Mucosa of rectum (tissue), 2 donors: ENCODE data around the gene MYL1.

Source experiments
- H3K27ac ChIP-seq, 2 donors: one replicate each; pipeline ENCODE4 v1.7.0; 2013; ENCODE audit warnings: inconsistent platforms in 2 of 2, low read depth in 2 of 2, low read length in 2 of 2
- H3K27me3 ChIP-seq, 2 donors: one replicate each; pipeline ENCODE4 v1.7.0; 2013; ENCODE audit warnings: low read length in 2 of 2; ENCODE audit not compliant: control insufficient read depth in 2 of 2, insufficient read depth in 2 of 2
- H3K36me3 ChIP-seq, 2 donors: one replicate each; pipeline ENCODE4 v1.7.0; 2013; ENCODE audit warnings: low read length in 2 of 2; ENCODE audit not compliant: control insufficient read depth in 2 of 2, insufficient read depth in 2 of 2
- H3K4me1 ChIP-seq, 2 donors: one replicate each; pipeline ENCODE4 v1.7.0; 2013; ENCODE audit warnings: low read length in 2 of 2, mild to moderate bottlenecking in 1 of 2; ENCODE audit not compliant: control insufficient read depth in 2 of 2, insufficient read depth in 2 of 2
- H3K4me3 ChIP-seq, 2 donors: one replicate each; pipeline ENCODE4 v1.7.0; 2013; ENCODE audit warnings: low read length in 2 of 2
- H3K9ac ChIP-seq, 2 donors: one replicate each; pipeline ENCODE4 v1.7.0; 2013; ENCODE audit warnings: low read length in 2 of 2, low read depth in 1 of 2, mild to moderate bottlenecking in 1 of 2
- H3K9me3 ChIP-seq, 2 donors: one replicate each; pipeline ENCODE4 v1.7.0; 2013; ENCODE audit warnings: low read length in 2 of 2; ENCODE audit not compliant: control insufficient read depth in 2 of 2
- donor health status: healthy.
- donor health status: Normal muscosa, but diverticular disease.

Gene MYL1

DNA sequence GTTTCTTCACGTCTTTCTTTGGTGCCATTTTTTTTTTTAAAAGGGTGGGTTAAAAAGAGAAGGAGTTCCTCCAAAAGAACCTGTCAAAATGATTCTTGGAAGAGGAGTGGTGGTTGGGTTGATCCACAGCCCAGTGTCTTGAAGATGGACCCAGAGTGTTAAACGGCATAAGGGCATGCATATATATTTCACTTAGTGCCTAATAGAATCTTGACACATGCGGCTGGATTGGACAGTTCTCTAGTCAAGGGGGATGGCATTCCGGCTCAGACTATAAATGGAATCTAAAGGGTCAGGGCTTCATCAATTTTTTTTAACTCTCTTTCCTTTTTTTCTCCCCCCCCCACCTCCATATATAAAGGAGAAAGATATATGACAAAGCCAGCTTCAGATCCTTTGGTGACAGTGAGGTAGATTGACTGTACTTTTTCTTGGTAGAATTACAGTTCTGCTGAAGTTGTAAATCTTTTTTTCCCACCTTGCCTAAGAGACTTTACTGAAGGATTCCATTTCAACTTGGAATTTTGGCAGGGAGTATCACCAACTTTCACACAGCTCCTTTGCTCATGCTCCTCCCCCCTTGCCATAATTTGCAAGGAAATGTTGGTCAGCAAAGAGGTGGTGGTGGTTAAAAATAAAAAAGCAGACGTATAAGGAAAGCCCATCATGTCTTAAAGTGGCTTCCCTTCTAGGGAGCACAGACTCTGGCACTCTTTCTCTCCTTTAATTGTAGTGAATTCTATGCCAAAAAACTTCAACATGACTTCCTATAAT is at the start of gene MYL1:
Gene MYL1, minus strand, starts transcription at position 160 of the 774 bp plus-strand sequence. Its CDS starts 132 bp downstream, at position 28.
- Histone ChIP-seq H3K27me3 (no peaks in the 10 kb centered on the region), H3K4me1 (no peaks in the 10 kb centered on the region), H3K4me3 (no peak within 1 kb of the TSS), H3K27ac (no peak within 1 kb of the TSS), H3K9me3 (no peaks in the 10 kb centered on the region), H3K36me3 (no peaks in the 10 kb centered on the region), H3K9ac (no peak within 1 kb of the TSS)

GRCh38 chr2:210363876-210364275 is 48.9 kb upstream of the MYL1 start:
- no peaks in the 10 kb centered on the region for H3K4me1 ChIP-seq
- H3K9me3 ChIP-seq, result no peaks in the 10 kb centered on the region
- H3K27me3 ChIP-seq, result no peaks in the 10 kb centered on the region
- H3K9ac ChIP-seq, result no peak overlapping the region
- H3K27ac ChIP-seq, result no peak overlapping the region
- no peaks in the 10 kb centered on the region for H3K36me3 ChIP-seq
- H3K4me3 ChIP-seq, result no peak overlapping the region

GRCh38 chr2:210363261-210363660 is 48.3 kb upstream of the MYL1 start:
- Histone ChIP-seq H3K4me3 (no peak overlapping the region), H3K27me3 (no peaks in the 10 kb centered on the region), H3K36me3 (no peaks in the 10 kb centered on the region), H3K9me3 (no peaks in the 10 kb centered on the region), H3K27ac (no peak overlapping the region), H3K4me1 (no peaks in the 10 kb centered on the region), H3K9ac (no peak overlapping the region)

DNA sequence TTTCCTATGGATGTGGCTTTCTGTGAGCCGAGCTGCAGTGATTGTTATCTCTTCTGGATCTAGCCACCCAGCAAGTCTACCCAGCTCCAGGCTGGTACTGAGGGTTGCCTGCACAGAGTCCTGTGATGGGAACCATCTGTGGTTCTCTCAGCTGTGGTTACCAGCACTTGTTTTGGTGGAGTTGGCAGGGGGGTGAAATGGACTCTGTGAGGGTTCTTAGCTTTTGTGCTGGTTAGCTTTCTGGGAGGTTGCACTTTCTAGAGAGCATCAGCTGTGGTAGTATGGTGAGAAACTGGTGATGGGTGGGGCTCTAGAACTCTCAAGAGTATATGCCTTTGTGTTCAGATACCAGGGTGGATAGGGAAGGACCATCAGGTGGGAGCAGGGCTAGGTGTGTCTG is 45.4 kb upstream of the MYL1 start:
- H3K4me3 ChIP-seq, result no peak overlapping the region
- no peak overlapping the region for H3K27ac ChIP-seq
- H3K9ac ChIP-seq, result no peak overlapping the region

GRCh38 chr2:210356944-210357343 is 42.0 kb upstream of the MYL1 start:
- no peak overlapping the region for H3K27ac ChIP-seq
- no peaks in the 10 kb centered on the region for H3K36me3 ChIP-seq
- H3K9ac ChIP-seq, result no peak overlapping the region

More for the DNA sequence above, 45.4 kb upstream of the MYL1 start:
- no peaks in the 10 kb centered on the region for H3K36me3 ChIP-seq
- H3K27me3 ChIP-seq, result no peaks in the 10 kb centered on the region
- no peaks in the 10 kb centered on the region for H3K9me3 ChIP-seq
- no peaks in the 10 kb centered on the region for H3K4me1 ChIP-seq

DNA sequence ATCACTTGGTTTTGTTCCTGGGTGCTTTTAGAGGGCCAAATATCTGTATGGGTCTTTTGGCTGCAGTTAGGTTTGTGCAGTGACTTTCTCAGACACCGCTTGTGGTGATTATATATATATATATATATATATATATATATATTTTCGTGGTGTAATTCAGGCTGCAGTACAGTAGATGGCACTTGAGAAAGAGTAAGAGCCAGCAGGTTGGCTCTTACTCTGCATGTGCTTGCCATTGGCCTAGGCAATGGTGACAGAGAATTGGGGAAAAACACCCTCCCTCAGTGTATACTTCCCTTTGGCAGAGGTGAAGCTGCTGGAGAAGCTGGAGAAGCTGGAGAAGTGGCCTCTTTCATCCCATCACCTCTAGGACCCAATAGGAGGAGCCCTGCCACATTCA is 22.2 kb upstream of the MYL1 start:
- Histone ChIP-seq H3K4me3 (no peak overlapping the region), H3K36me3 (no peaks in the 10 kb centered on the region), H3K4me1 (no peaks in the 10 kb centered on the region), H3K27ac (no peak overlapping the region), H3K9ac (no peak overlapping the region), H3K27me3 (no peaks in the 10 kb centered on the region), H3K9me3 (no peaks in the 10 kb centered on the region)

More at GRCh38 chr2:210356944-210357343, 42.0 kb upstream of the MYL1 start:
- Histone ChIP-seq H3K4me1 (no peaks in the 10 kb centered on the region), H3K27me3 (no peaks in the 10 kb centered on the region), H3K9me3 (no peaks in the 10 kb centered on the region), H3K4me3 (no peak overlapping the region)

- Histone ChIP-seq H3K36me3 (no peaks in the 10 kb centered on the region), H3K4me3 (no peak overlapping the region), H3K27ac (no peak overlapping the region), H3K27me3 (no peaks in the 10 kb centered on the region), H3K9me3 (no peaks in the 10 kb centered on the region), H3K9ac (no peak overlapping the region), H3K4me1 (no peaks in the 10 kb centered on the region)
Measured at GRCh38 chr2:210324906-210325305, 9.9 kb upstream of the MYL1 start.

DNA sequence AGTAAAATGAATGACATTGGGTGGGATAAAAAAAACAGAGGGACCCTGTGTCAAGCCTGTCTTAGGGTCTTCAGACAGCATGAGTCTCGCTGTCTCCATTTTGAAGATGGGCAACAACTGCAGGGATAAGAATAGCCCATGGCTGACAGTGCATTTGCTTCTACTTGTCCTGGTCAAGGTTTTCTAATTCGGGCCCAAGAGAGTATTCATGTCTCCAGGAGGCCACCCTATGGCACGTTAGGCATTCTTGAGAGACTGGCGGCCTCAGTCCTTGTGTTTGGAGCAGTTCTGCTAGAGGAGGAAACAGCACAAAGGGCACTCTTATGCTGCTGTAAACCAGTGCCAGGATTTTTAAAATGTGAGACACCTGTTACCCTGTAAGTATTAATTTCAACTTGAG is 9.5 kb upstream of the MYL1 start:
- H3K27me3 ChIP-seq, result no peaks in the 10 kb centered on the region
- no peaks in the 10 kb centered on the region for H3K9me3 ChIP-seq
- H3K9ac ChIP-seq, result no peak overlapping the region
- H3K27ac ChIP-seq, result no peak overlapping the region
- H3K36me3 ChIP-seq, result no peaks in the 10 kb centered on the region
- no peaks in the 10 kb centered on the region for H3K4me1 ChIP-seq
- H3K4me3 ChIP-seq, result no peak overlapping the region

- H3K4me3 ChIP-seq, result no peak overlapping the region
- H3K4me1 ChIP-seq, result no peaks in the 10 kb centered on the region
- H3K9me3 ChIP-seq, result no peaks in the 10 kb centered on the region
- H3K36me3 ChIP-seq, result no peaks in the 10 kb centered on the region
- no peak overlapping the region for H3K27ac ChIP-seq
- H3K27me3 ChIP-seq, result no peaks in the 10 kb centered on the region
- no peak overlapping the region for H3K9ac ChIP-seq
Measured at GRCh38 chr2:210323003-210323402, 8.0 kb upstream of the MYL1 start.

DNA sequence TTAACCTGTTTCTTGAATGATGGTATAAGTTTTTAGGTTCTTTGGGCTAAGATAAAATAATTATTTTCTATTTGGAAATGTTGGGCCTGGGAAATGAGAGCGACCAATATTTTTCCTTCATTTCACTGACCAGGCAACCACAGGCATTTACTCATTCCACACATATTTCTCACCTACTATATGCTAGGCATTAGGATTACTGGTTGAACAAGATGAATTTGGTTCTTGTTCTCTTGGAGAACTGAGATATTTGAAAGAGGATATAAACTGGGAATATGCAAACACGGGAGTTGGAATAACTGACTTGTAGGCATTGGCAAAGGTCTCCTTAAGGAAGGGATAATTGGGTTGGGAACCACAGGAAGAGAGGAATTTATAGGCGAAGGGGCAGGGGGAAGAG is 3.9 kb upstream of the MYL1 start:
- Histone ChIP-seq H3K27me3 (no peaks in the 10 kb centered on the region), H3K4me3 (no peak overlapping the region), H3K4me1 (no peaks in the 10 kb centered on the region), H3K9me3 (no peaks in the 10 kb centered on the region), H3K36me3 (no peaks in the 10 kb centered on the region), H3K27ac (no peak overlapping the region), H3K9ac (no peak overlapping the region)
